ENCODE results near the gene XXYLT1. TPM values are rescaled to one million over a fixed set of nuclear protein-coding genes. Genes with fewer than 3 reads are reported as not detected.
A peak's percentile ranks its signal among the peaks of the same experiment; 100 is the strongest.

XXYLT1 gene
- polyA plus RNA-seq, 5 donors, result 23.6 to 31.7 (median 25.0) TPM

- DNase-seq, result peak; percentile 86
Observed at GRCh38 chr3:195154793-195155535, 116.0 kb downstream of the XXYLT1 start.

- peak; percentile 78 for DNase-seq
Observed at GRCh38 chr3:195154111-195154791, 116.7 kb downstream of the XXYLT1 start.

- no peak for DNase-seq
Observed at GRCh38 chr3:195153653-195154052, 117.3 kb downstream of the XXYLT1 start.

DNA sequence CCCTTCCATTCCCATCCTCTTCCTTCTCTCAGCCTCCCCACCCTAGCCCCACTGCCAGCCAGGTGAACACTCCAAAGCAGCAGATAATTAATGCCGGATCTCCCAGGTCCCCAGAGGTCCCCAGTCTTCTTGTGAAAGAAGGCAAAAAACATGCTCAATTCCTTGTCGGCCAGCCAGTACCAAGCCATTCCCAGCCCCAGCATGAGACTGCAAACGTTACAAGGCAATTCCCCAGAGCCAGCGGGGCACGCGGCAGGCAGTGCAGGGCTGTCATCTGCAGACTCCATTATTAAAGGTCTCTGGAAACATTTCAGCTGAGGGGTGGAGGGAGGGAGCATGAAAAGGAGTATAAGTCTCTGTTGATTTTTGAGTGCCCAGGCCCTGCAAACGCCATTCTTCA, 117.8 kb downstream of the XXYLT1 start:
- no peak for DNase-seq

DNA sequence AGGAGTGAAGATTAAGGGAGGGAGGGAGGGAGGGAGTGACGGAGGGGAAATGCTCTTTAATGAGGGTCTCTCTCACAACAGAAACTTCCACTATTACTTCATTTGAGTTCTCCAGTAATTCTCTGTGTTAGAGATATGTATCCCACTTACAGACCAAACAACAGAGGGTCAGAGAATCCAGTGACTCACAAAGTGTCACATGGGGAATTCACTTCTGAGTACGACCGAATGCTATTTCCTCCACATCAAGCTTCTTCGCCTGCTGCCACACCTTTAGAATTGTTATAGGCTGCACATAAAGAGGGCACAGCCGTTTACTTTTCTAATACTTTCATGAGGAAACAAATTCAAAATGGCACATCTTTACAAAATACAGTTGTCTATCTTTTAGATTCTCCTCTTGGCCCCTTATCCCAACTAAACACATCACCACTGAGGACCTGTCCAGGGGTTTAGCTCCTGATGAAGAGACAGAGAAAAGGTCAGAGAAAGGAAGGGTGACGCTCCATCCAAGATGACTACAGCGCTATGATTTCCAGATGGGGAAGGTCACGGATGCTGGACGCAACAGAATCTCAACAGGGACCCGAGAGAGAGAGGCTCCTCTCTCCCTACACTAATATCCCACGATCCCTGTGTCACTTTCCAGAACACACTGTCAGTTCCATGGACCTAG, 119.0 kb downstream of the XXYLT1 start:
- no peak for DNase-seq

DNA sequence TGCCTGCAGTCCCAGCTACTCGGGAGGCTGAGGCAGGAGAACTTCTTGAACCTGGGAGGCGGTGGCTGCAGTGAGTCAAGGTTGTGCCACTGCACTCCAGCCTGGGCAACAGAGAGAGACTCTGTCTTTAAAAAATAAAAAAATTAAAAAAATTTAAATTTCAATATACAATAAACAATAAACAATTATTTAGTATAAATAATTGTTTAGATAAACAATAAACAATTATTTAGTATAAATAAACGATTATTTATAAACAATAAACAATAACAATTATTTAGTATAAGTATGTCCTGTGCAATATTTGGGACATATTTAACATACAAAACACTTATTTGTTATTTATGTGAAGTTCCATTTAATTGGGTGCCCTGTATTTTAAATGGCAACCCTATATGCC, 119.6 kb downstream of the XXYLT1 start:
- no peak for DNase-seq

- DNase-seq, result peak; percentile 69 to 70
Observed at GRCh38 chr3:195150181-195151118, 120.5 kb downstream of the XXYLT1 start.

GRCh38 chr3:195149292-195150030, 121.5 kb downstream of the XXYLT1 start:
- no peak for DNase-seq

DNA sequence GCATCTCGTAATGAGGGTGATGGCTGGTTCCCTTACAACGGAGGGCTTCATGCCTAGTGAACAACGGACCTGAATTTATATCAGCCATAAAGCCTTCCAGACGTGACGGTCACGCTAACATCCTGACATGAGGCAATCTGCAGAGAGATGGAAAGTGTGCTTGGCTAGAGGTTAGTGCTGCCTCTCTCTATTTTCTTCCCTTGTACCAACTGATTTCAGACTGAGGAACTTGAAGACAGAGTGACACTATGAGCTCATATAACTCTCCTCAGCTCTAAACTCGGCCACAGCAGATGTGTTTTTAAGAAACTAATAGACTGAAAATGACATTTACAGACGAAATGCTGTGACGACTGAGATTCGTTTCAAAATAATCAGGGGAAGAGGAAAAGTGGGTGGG, 122.4 kb downstream of the XXYLT1 start:
- DNase-seq, result no peak

DNA sequence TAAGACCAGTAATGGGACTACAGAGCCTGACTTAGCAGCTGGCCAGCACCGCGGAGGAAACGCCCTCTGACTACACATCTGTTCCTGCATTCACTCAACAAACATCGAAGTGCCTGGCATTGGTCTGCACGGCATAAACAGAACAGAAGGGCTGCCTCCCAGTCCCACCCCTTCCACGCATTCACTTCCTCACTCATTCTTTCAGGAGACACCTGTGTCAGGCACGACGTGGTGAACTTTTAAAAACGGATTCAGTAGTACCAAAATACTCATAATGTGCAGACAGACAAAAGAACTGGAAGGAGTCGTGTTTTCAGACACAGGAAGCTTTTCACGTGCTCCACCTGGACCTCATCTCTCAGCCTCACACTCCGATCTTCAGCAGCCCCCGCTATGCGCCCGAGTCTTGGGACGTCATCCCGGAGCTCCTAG, 123.3 kb downstream of the XXYLT1 start:
- no peak for DNase-seq

DNA sequence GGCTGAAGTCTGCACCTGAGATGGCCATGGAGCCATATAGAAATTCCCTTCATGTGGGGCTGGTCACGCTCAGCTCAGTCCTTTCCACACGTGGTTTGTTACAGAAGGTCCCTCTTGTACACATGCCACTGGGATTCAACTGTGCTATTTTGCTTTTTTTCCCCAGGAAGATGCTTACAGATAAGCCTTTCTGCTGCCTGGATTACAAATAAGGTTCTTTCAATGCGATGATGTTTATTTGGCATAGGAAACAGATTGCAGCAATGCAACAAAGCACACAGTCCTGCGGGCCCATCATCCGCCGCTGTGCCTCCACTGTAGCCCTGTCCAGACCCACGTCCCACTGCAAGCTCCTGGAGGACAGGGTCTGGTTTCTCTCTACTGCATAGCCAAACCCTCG, 124.8 kb downstream of the XXYLT1 start:
- no peak for DNase-seq

DNA sequence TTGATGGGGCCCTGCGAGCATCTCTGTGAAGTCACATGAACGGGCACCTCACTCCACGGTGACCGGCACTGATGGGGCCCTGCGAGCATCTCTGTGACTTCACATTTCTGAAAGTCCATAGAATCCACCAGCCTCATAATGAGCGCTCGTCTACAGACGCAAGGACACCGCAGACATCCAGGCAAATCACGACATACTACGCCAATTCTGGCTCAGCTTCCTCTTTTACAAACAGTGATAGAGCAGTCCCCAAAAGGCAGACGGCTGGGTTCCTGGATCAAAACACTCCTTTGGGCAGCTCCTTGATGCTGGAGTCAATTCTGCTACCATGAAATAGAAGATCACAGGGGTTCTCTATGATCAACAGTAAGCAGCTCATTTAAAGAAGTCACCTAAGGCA, 125.4 kb downstream of the XXYLT1 start:
- no peak for DNase-seq

DNA sequence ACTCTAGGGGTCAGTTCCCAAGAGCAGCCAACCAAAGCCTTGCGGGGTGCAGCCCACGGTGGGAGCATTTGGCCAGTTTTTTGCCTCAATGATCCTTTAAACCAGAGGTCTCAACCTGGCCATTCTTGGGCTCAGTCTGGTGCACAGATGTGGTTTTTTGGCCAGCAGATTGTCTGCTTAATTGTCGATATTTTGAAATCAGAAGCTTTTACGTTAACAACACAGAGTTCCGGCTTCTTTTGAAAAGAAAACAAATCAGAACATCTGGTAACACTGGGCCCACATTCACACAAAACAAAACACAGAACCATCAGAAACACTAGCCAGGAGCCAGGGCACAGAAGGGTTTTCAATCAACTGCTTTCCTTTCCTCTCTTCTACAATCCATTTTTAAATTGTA, 127.7 kb downstream of the XXYLT1 start:
- no peak for DNase-seq

- DNase-seq, result no peak
Observed at GRCh38 chr3:195142519-195142918, 128.4 kb downstream of the XXYLT1 start.

DNA sequence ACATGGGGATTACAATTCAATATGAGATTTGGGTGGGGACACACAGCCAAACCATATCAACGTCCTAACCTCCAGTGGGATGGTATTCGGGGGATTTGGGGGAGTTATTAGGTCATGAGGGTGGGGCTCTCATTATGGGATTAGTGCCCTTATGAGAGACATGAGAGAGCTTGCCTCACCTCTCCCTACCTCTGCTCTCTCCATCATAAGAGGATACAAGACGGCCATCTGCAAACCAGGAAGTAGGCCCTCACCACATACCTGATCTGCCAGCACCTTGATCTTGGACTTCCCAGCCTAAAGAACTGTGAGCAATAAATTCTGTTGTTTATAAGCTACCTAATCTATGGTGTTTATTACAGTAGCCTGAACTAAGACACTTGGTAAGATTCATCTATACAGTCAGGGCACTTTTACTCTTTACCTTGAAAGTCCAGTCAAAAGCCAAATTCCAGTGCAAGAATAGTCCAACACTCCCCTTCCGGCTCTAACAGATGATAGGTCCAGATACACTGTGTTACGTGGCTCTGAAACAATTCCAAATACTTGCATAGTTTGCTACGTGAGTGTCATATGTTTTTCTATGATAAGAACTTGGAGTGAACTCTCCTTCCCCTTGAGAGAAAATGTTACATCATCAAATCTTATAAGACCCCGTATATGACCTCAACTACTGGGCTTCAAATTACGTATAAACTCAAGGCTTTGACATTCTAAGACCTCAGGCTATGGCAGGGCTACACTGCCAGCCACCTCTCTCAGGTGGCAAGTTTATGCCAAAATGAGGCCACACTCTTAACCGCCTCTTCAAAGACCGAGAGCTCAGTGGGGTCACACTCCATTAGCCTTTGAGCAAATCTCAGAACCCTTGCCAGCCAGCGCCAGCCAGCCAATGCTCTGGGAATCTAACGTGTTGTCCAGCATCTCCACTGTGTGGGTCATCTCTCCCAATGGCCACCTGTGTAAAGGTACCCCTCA, 129.9 kb downstream of the XXYLT1 start:
- no peak for DNase-seq

DNA sequence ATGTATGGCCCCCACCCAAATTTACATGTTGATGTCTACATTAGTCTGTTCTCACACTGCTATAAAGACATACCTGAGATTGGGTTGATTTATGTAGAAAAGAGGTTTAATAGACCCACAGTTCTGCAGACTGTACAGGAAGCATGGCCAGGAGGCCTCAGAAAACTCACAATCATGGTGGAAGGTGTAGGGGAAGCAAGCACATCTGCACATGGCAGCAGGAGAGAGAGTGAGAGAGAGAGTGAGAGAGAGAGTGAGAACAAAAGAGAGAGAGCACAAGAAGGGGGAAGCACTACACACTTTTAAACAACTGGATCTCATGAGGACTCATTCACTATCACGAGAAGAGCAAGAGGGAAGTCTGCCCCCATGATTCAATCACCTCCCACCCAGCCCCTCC, 130.5 kb downstream of the XXYLT1 start:
- no peak for DNase-seq

- no peak for DNase-seq
Observed at GRCh38 chr3:195139876-195140240, 131.1 kb downstream of the XXYLT1 start.

DNA sequence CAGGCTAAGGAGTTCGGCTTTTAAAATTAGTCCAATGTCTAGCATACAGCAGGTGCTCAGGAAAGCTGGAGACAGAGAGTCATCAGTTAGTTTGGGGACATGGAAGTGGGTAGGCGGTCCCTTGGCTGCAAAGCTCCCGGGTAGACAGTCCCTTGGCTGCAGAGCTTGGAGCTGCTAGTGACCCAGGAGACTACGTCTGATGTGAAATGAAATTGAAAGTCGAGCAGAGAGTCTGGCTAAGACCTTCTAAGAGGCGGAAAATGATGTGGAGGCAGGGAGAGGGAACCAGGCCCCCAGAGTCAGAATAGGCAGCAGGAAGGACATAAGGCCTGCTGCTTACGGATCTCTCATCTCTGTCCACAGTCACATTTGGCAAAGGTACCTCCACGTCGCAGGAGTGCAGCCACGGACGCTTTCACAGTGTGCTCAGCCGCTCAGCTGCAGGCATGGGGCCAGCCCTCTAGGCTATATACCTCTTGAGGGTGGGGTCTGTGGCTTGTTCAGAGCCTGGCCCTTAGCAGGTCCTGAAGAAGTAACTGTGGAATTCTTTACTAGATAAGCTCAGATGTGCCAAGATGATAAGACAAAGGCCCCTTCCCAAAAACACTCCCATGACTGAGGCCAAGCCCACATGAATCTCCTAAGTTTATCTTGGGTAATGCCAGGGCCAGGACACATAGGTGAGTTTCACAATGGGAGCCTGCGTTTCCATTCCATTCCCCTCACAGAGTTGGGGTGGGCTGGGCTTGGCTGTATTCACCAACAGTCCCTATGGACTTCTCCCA, 131.7 kb downstream of the XXYLT1 start:
- no peak for DNase-seq
